Stimulated activated naive CD8-positive, alpha-beta T cell treated with anti-CD3 and anti-CD28 coated beads, Interleukin-15, Interleukin-2, amounts not matched to agents 100 ng/mL and 50 ng/mL, for 24 hours (primary cell): Measurements from ENCODE around the gene PIF1.

Experiments used
- H3K27ac Mint-ChIP-seq: one replicate; pipeline ENCODE4 v1.8.0; 2021; ENCODE audit warnings: mild to moderate bottlenecking, mixed read lengths
- H3K27me3 Mint-ChIP-seq: one replicate; pipeline ENCODE4 v1.8.0; 2021; ENCODE audit warnings: mixed read lengths
- H3K36me3 Mint-ChIP-seq: one replicate; pipeline ENCODE4 v1.8.0; 2021; ENCODE audit warnings: low read depth, mixed read lengths
- H3K4me1 Mint-ChIP-seq: one replicate; pipeline ENCODE4 v1.8.0; 2021; ENCODE audit warnings: low read depth, mixed read lengths
- H3K4me3 Mint-ChIP-seq: one replicate; pipeline ENCODE4 v1.8.0; 2021; ENCODE audit warnings: mild to moderate bottlenecking, mixed read lengths
- H3K9me3 Mint-ChIP-seq: one replicate; pipeline ENCODE4 v1.8.0; 2021; ENCODE audit warnings: mixed read lengths

The PIF1 gene

DNA sequence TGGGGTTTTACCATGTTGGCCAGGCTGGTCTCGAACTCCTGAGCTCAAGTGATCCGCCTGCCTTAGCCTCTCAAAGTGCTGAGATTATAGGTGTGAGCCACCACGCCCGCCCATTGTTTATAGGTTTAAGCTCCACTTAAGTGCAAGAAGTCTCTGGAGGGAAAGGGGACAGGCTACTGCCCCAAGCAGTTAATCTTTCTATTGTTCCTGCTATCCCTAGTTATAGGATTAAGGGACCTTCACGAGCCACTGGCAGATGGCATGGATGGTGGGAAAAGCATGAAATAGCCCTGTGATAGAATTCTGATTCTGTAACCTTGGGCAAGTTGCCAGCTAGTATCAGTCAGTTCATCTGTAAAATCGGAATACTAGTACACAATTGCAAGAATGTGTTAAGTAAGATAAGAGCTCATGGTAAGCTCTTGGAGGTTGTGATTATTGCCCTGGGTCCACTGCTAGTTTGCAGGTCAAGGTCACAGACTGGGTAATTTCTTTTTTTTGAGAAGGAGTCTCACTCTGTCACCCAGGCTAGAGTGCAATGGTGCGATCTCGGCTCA, 44.8 kb downstream of the PIF1 start:
- no peak overlapping the region for H3K4me3 Mint-ChIP-seq
- no peaks in the 10 kb centered on the region for H3K9me3 Mint-ChIP-seq
- H3K4me1 Mint-ChIP-seq = peaks cover 8% of the 10 kb centered on the region
- H3K36me3 Mint-ChIP-seq = no peaks in the 10 kb centered on the region
- H3K27ac Mint-ChIP-seq = no peak overlapping the region
- peaks cover 31% of the 10 kb centered on the region for H3K27me3 Mint-ChIP-seq

DNA sequence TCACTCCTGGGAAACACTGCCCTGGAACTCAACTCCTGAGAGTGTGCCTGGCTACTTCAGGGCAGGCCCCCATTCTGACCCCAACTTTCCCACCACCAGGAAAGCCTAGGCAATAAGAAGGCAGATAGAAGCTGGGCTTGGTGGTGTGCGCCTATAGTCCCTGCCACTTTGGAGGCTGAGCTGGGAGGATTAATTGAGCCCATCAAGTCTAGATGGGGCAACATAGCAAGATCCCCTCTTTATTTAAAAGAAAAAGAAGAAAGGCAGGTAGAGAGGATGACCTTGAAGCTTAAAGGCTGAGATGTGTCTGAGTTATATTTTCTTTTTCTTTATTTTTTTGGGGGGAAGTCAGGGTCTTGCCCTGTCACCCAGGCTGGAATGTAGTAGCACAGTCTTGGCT, 45.8 kb downstream of the PIF1 start:
- no peaks in the 10 kb centered on the region for H3K36me3 Mint-ChIP-seq
- H3K27me3 Mint-ChIP-seq = peaks cover 31% of the 10 kb centered on the region
- no peak overlapping the region for H3K4me3 Mint-ChIP-seq
- no peaks in the 10 kb centered on the region for H3K9me3 Mint-ChIP-seq
- no peak overlapping the region for H3K27ac Mint-ChIP-seq
- H3K4me1 Mint-ChIP-seq = peaks cover 8% of the 10 kb centered on the region

DNA sequence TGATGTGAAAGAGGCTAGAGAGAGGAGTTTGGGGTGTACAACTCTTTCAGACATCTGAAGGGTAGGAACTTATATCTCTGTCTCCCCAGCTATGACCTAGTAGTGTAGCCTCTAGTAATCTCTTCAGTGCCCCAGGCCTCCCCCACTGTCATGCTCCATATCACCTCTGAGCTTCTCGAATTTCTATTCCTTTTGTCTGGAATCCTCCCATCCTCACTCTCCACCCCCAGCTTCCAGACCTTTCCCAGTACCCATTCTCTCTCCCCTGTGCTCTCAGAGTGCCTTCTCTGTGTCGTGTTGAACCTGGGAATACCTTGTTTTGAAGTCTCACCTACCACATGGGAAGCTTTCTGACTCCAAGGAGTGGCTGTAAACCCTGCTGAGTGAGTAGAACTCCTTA, 46.4 kb downstream of the PIF1 start:
- no peak overlapping the region for H3K4me3 Mint-ChIP-seq
- peaks cover 36% of the 10 kb centered on the region for H3K27me3 Mint-ChIP-seq
- H3K36me3 Mint-ChIP-seq = no peaks in the 10 kb centered on the region
- H3K9me3 Mint-ChIP-seq = no peaks in the 10 kb centered on the region
- peaks cover 8% of the 10 kb centered on the region for H3K4me1 Mint-ChIP-seq
- H3K27ac Mint-ChIP-seq = no peak overlapping the region

DNA sequence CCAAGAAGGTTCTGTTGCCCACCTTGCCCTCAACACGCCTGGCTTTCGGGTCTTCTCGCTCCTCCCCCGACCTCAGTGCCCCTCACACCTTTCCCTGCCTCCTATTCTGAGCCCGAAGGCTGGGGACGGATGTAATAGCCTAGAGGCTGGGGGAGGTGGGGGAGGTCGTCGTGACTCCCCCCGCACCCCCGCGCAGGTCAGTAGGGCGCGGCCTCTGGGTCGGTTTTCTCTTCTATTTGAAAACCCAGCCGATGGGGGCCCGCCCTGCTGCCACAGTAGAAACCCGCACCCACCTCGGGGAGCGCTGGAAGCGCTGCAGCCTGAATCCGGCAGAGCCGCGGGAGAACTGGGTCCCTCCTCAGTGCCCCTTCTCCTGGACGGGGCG, 49.1 kb downstream of the PIF1 start:
- no peak overlapping the region for H3K27ac Mint-ChIP-seq
- H3K4me3 Mint-ChIP-seq = peak overlapping the region; percentile 59
- H3K9me3 Mint-ChIP-seq = no peaks in the 10 kb centered on the region
- H3K27me3 Mint-ChIP-seq = peaks cover 51% of the 10 kb centered on the region
- H3K4me1 Mint-ChIP-seq = no peaks in the 10 kb centered on the region
- H3K36me3 Mint-ChIP-seq = no peaks in the 10 kb centered on the region

DNA sequence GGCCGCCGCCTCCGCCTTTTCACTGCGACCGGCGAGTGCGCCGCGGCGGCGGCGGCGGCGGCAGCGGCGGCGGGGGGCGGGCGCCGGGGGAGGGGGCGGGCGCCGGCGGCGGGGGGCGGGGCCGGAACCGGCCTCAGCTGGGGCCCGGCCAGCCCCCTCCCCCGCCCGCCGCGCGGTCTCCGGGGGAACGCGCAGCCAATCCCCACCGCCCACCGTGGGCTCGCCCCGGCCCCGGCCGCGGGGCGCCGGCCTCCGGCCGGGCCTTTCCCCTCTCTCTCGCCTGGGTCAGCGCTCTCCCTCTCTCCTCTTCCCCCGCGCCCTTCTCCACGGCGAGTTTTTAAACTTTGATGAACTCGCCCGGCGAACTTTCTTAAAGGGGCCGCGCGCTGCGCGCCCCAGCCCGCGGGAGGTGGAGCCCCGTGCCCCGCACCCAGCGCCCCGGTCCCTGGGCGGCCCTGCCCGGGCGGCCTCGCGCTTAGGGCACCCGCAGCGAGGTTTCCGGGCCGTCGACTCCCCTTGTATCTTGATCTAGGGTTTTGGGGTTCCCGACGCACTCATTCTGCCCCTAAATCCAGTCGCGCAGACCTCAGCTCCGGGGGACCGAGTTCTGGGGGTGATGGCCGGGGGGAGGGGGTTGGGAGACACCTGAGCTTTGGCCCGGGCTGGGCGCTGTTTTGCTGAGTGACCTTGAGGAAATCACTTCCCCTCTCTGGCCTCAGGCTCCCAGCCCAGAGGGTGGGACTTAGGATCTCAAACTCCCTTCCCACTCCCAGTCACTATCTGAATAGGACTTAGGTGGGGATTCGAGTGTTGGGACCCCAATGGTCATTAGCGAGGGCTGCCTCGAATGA, 49.7 kb downstream of the PIF1 start, which contains the start of gene RBPMS2:
Gene RBPMS2 (minus strand): TSS at position 39 of the 851 bp plus-strand sequence. CDS start 270 bp downstream, outside the sequence.
- H3K9me3 Mint-ChIP-seq = no peaks in the 10 kb centered on the region
- no peak within 1 kb of the TSS for H3K27ac Mint-ChIP-seq
- no peaks in the 10 kb centered on the region for H3K36me3 Mint-ChIP-seq
- peaks cover 51% of the 10 kb centered on the region for H3K27me3 Mint-ChIP-seq
- H3K4me3 Mint-ChIP-seq = peak within 1 kb of the TSS; percentile 59
- no peaks in the 10 kb centered on the region for H3K4me1 Mint-ChIP-seq

DNA sequence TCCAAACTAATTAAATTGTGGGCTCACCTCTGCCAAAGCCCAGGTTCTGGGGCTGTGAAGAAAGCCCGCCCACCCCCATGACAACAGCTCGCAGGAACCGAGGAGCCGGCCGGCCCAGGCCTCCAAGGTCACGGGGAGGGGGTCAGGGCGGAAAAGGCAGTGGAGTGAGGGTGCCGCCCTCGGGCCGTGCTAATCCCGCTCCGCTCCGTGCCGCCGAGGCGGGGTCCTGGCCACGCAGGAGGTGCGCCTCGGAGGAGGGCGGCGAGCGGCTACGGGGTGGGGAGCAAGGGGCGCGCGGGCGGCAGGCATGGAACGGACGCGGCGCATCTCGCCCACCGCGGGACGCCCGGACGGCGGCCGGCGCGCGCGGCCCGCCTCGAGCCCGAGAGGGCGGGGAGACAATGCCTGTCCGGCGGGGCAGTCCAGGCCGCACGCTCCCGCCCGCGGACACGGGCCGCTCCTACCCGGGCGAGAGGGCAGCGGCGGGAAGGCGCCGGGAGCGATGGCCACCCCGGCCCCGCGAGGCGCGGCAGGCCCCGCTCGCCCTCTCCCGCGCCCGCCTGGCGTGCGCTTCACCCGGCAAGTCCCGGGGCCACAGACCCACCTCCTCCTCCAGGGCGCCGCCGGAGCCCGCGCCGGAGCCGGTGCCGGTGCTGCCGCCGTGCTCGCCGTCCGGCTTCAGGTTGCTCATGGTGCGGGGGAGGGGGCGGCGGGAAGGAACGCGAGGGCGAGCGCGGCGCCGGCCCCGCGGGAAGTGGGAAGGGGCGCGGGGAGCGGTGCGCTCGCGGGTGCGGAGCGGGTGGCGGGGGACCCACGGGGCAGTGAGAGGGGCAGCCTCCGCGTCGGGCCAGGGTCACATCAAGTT, 50.6 kb downstream of the PIF1 start:
- no peak overlapping the region for H3K27ac Mint-ChIP-seq
- H3K27me3 Mint-ChIP-seq = peaks cover 51% of the 10 kb centered on the region

DNA sequence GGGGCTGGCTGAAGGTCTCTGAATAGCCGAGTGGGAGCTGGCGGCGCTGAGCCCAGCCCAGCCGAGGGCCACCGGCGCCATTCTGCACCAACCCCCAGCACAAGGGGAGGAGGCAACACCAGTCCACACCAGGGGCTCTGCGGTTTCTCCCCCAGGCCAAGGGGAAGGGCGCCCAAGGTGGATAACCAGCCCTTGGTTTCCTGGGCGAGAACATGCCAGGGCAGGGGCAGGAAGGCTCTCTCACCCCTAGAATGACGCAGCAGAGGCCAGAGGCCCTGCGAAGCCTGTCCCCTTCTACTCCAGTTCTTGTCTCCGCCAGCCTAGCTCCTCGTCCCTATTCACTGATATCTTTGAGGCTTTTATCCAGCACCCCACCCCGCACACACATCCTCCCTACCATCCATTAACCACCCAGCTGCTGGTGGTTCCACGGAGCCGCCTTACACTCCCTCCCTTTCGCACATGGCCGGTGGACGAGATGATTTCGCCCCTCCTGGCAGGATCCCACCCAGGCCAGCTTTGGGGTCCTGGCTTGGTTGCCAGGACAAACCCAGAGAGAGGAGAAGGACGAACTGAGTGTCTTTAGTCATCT, 51.3 kb downstream of the PIF1 start:
- H3K36me3 Mint-ChIP-seq = no peaks in the 10 kb centered on the region
- peak overlapping the region; percentile 53 for H3K4me3 Mint-ChIP-seq
- peaks cover 46% of the 10 kb centered on the region for H3K27me3 Mint-ChIP-seq
- no peak overlapping the region for H3K27ac Mint-ChIP-seq
- no peaks in the 10 kb centered on the region for H3K4me1 Mint-ChIP-seq
- H3K9me3 Mint-ChIP-seq = no peaks in the 10 kb centered on the region

More for the DNA sequence above, 50.6 kb downstream of the PIF1 start:
- no peaks in the 10 kb centered on the region for H3K36me3 Mint-ChIP-seq
- H3K4me1 Mint-ChIP-seq = no peaks in the 10 kb centered on the region
- no peaks in the 10 kb centered on the region for H3K9me3 Mint-ChIP-seq
- peak overlapping the region; percentile 48 for H3K4me3 Mint-ChIP-seq

DNA sequence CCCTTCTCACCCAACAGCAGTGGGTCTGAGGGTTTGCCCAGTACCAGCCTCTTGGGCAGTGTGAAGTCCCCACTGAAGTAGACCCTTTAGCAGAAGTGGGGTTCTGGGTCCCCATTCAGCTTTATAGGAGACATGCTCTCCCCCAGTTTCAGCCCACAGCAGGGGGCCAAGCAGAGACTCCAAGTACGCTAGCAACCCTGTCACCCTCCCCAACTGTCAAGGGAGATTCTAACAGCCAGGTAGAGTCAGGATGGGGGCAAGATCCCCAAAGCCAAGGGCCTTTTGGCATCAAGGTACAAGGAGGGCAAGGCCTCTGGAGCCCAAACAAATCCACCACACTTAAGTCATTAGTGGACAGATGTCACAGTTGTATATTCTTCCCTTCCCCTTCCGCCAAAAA, 51.8 kb downstream of the PIF1 start:
- Mint-ChIP-seq H3K27me3 (peaks cover 41% of the 10 kb centered on the region), H3K36me3 (no peaks in the 10 kb centered on the region), H3K9me3 (no peaks in the 10 kb centered on the region), H3K4me1 (no peaks in the 10 kb centered on the region), H3K27ac (no peak overlapping the region), H3K4me3 (peak overlapping the region; percentile 53)

DNA sequence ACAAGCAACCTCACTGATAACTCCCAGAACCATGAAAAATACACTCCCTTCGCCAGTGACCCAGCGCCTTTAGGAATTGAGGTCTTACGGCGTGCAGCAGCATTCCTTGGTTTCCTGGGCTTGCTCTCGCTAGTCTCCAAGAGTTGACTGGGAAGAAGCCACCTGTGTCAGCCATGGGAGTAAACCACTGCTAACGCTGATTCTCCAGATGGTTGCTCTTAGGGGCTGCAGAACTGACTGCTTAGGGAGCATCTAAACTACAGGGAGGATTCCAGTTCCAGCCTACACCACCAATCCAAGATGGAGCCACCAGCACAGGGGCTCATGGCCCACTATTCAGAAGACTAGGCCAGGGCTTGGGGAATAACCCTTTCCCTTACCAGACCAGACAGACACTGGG, 52.5 kb downstream of the PIF1 start:
- no peaks in the 10 kb centered on the region for H3K36me3 Mint-ChIP-seq
- H3K4me1 Mint-ChIP-seq = no peaks in the 10 kb centered on the region
- no peaks in the 10 kb centered on the region for H3K9me3 Mint-ChIP-seq
- H3K27ac Mint-ChIP-seq = no peak overlapping the region
- H3K4me3 Mint-ChIP-seq = no peak overlapping the region
- H3K27me3 Mint-ChIP-seq = peaks cover 37% of the 10 kb centered on the region

DNA sequence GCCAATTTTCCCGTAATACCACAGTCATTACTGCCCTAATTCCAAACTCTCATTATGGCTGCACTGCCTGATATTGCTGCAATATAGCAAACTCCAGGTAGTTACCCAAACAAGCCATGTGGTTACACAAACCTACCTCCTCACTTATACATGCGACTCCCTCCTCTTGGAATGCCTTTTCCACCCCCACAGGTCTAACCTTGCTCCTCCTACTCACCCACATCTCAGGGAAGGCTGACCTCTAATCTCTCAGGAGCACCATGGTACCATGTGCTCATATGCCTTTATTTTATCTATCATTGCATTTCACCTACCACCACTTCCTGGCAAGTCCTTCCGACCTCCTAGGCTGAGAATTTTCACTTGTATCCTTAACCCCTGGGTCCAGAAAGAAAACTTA, 53.0 kb downstream of the PIF1 start:
- no peak overlapping the region for H3K27ac Mint-ChIP-seq
- peaks cover 36% of the 10 kb centered on the region for H3K27me3 Mint-ChIP-seq
- H3K4me3 Mint-ChIP-seq = no peak overlapping the region
- H3K9me3 Mint-ChIP-seq = no peaks in the 10 kb centered on the region
- peaks cover 3% of the 10 kb centered on the region for H3K4me1 Mint-ChIP-seq
- H3K36me3 Mint-ChIP-seq = no peaks in the 10 kb centered on the region

DNA sequence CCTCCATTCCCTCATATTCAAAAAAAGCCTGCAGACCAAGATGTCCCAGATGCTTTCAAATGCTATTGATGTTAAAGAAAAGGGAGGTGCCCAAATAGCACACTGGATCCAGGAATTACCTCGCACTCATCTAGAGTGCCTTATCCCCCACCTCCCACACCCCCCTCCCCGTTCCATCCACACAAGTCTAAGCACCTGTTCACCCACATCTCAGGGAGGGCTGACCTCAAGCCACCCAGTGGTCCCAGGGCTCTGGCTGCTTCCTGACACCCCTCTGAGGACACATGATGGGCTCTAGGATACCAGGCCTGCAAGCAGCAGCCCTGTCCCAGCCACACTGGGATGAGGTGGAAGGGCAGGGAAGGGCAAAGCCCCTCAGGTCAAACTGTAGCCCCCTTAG, 54.8 kb downstream of the PIF1 start:
- peaks cover 3% of the 10 kb centered on the region for H3K4me1 Mint-ChIP-seq
- peaks cover 20% of the 10 kb centered on the region for H3K27me3 Mint-ChIP-seq

DNA sequence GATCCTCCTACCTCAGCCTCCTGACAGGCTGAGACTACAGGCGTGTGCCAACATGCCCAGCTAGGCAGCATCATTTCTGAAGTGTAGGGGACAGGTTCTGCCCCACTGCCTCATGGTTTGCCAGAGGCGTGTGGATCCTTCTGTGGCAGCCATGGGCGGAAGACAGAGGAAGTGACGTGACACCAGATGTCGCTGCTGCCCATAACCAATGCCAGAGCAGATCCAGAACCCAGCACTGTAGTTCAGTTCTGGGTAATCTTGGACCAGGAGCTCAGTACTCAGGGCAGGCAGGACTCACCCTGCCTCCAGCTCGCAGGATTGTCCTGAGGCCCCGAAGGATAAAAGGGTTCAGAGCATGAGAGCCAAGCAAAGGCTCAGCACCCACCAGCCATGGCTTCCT, 58.2 kb downstream of the PIF1 start:
- Mint-ChIP-seq H3K36me3 (no peaks in the 10 kb centered on the region), H3K9me3 (no peaks in the 10 kb centered on the region), H3K4me3 (no peak overlapping the region), H3K4me1 (peaks cover 3% of the 10 kb centered on the region), H3K27ac (no peak overlapping the region), H3K27me3 (no peaks in the 10 kb centered on the region)

More for the DNA sequence above, 54.8 kb downstream of the PIF1 start:
- H3K4me3 Mint-ChIP-seq = no peak overlapping the region
- H3K36me3 Mint-ChIP-seq = no peaks in the 10 kb centered on the region
- no peaks in the 10 kb centered on the region for H3K9me3 Mint-ChIP-seq
- no peak overlapping the region for H3K27ac Mint-ChIP-seq

DNA sequence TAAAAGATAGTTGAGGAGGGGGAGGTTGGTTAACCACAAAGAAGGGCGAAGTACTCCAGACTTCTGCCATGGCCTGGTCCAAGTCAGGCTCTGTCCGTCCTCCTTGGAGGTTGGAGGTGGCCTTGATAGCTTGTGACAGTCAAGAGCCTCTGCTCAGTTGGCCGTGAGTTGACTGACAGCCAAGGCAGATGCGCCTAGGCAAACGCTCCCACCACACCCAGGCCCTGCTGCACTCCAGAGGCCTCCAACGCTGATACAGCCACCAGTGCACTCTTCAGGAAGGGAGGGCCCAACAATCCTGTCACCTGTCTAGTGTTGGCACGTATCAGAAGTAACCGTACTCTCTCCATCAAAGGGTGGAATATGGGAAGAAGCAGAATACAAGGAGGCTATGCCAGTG, 59.4 kb downstream of the PIF1 start:
- peaks cover 3% of the 10 kb centered on the region for H3K4me1 Mint-ChIP-seq
- no peaks in the 10 kb centered on the region for H3K9me3 Mint-ChIP-seq
- H3K27me3 Mint-ChIP-seq = no peaks in the 10 kb centered on the region
- H3K27ac Mint-ChIP-seq = no peak overlapping the region
- H3K36me3 Mint-ChIP-seq = no peaks in the 10 kb centered on the region
- H3K4me3 Mint-ChIP-seq = no peak overlapping the region
